Naive thymus-derived CD8-positive, alpha-beta T cell (primary cell): ENCODE results near the gene PSMD2. TPM values are rescaled to one million over a fixed set of nuclear protein-coding genes. Genes with fewer than 3 reads are reported as not detected.
A peak's percentile ranks its signal among the peaks of the same experiment; 100 is the strongest.

Source experiments
- ATAC-seq, 2 donors: fragments of 150-1000 bp; cut with Tn5 transposase in 1 of 2; sonication (Bioruptor Pico), chemical (Tn5 transposase) in 1 of 2; 1 replicate in 1 of 2; 2 replicates in 1 of 2; pipeline ENCODE4 v1.10.0; 2021; ENCODE audit warnings: mild to moderate bottlenecking in 2 of 2, moderate library complexity in 2 of 2
- POLR2A ChIA-PET: fragments of 350-600 bp; sonication (Branson Sonifier 250); formaldehyde crosslinking; loops from one replicate; lab custom pipeline; 2021; ENCODE audit warnings: antibody characterized with exemption; lab: Charles Lee
- DNase-seq, 10 donors: peaks; one replicate each; pipeline versions ENCODE4 v3.0.0 to v3.0.0-alpha.2; 2020 to 2022
- H3K27ac Mint-ChIP-seq, 10 donors: one replicate each; pipeline ENCODE4 v1.8.0; 2020 to 2022; ENCODE audit warnings: mild to moderate bottlenecking in 10 of 10, mixed read lengths in 10 of 10, moderate library complexity in 4 of 10, inconsistent platforms in 1 of 10
- H3K27me3 Mint-ChIP-seq, 5 donors: one replicate each; pipeline ENCODE4 v1.8.0; 2021 to 2022; ENCODE audit warnings: mixed read lengths in 5 of 5
- H3K36me3 Mint-ChIP-seq, 3 donors: one replicate each; pipeline ENCODE4 v1.8.0; 2020 to 2022; ENCODE audit warnings: mixed read lengths in 3 of 3, mild to moderate bottlenecking in 2 of 3, inconsistent platforms in 1 of 3
- H3K4me1 Mint-ChIP-seq, 4 donors: one replicate each; pipeline ENCODE4 v1.8.0; 2021 to 2022; ENCODE audit warnings: mixed read lengths in 4 of 4
- H3K4me3 Mint-ChIP-seq, 10 donors: one replicate each; pipeline ENCODE4 v1.8.0; 2020 to 2022; ENCODE audit warnings: mild to moderate bottlenecking in 10 of 10, mixed read lengths in 10 of 10, moderate library complexity in 6 of 10, inconsistent platforms in 1 of 10
- H3K9me3 Mint-ChIP-seq, 9 donors: one replicate each; pipeline ENCODE4 v1.8.0; 2020 to 2022; ENCODE audit warnings: mixed read lengths in 9 of 9, mild to moderate bottlenecking in 3 of 9, inconsistent platforms in 1 of 9, moderate library complexity in 1 of 9
- polyA plus RNA-seq, 3 donors: library from polyadenylated mRNA; unstranded; fragments of 300-500 nt; fragmentation: Illumina TruSeq; gene quantifications; one replicate each; pipeline ENCODE4 v1.2.3, GENCODE V29; 2021
- total RNA-seq, 8 experiments: library from RNA in 2 of 8; stranded (reverse) in 2 of 8; gene quantifications; one replicate each; pipeline ENCODE4 v1.2.3 and lab custom pipeline; 2021 to 2026

The PSMD2 gene
- total and polyA plus RNA-seq, 5 experiments from 2014 or later, result 135 to 183 (median 167) TPM

- Mint-ChIP-seq H3K27me3 (no peaks in the 10 kb centered on the region), H3K4me3 (no peak overlapping the region), H3K9me3 (no peaks in the 10 kb centered on the region), H3K36me3 (peaks cover 0 to 8% (median 3%) of the 10 kb centered on the region in 3 donors), H3K4me1 (peaks cover 0 to 6% (median 0%) of the 10 kb centered on the region in 4 donors), H3K27ac (peak overlapping the region in 2 of 10 donors; percentile 6 to 23)
- DNase-seq (no peak), ATAC-seq (no peak)
- POLR2A ChIA-PET, result no interaction called here
These were observed 47.6 kb downstream of the PSMD2 start for GRCh38 chr3:184346480-184347190.

DNA sequence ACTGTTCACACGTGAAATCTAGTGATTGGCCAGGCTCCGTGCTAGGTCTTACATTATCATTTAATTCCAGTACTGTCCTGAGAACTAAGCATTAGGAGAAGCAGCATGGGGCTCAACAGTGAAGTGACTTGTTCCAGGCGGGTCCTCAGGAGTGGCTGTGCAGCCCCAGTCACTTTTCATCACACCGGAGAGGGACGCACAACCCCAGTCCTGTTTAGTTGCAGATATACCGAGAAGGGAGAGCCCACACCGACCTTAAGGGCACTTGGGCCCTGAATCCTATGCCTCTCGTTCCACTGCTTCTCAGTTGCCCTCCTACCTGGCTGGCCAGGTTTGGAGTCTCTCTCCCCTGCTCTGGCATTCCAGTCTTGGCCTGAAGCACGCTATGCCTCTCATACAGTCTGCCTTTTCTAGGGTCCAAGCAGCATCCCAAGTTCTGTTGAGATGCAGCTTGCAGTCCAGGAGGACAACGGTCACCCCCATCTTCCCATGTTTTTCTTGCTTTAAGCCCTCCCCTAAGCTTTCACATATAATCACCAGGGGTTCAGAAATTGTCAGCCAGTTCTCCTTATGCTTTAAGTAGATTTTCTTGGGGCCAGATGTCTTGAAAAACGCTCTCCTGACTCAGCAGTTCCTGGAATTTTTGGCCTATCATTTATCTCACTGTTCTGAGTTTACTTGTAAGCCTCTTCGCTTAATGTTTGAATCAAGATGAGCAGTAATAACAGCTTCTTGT, 48.4 kb downstream of the PSMD2 start:
- Mint-ChIP-seq H3K36me3 (peaks cover 0 to 7% (median 3%) of the 10 kb centered on the region in 3 donors), H3K9me3 (no peaks in the 10 kb centered on the region), H3K27me3 (no peaks in the 10 kb centered on the region), H3K27ac (no peak overlapping the region), H3K4me3 (no peak overlapping the region), H3K4me1 (peaks cover 0 to 6% (median 0%) of the 10 kb centered on the region in 4 donors)
- no peak for DNase-seq
- ATAC-seq, result no peak
- POLR2A ChIA-PET, result no interaction called here

DNA sequence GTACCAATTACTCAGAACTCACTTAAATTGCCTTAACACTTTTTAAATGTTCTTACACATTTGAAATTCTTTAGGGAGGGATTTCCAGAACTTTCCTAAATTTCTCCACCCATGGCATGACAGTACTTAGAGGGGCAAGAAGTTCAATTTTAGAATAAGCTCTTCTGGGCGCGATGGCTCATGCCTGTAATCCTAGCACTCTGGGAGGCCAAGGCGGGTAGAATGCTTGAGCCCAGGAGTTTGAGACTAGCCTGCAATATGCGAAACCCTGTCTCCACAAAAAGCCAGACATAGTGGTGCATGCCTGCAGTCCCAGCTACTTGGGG, 49.0 kb downstream of the PSMD2 start:
- no peaks in the 10 kb centered on the region for H3K27me3 Mint-ChIP-seq
- ATAC-seq, result no peak
- peaks cover 0 to 3% (median 0%) of the 10 kb centered on the region in 3 donors for H3K36me3 Mint-ChIP-seq
- POLR2A ChIA-PET, result no interaction called here
- peaks cover 0 to 6% (median 0%) of the 10 kb centered on the region in 4 donors for H3K4me1 Mint-ChIP-seq
- no peaks in the 10 kb centered on the region for H3K9me3 Mint-ChIP-seq
- no peak for DNase-seq
- no peak overlapping the region for H3K4me3 Mint-ChIP-seq
- no peak overlapping the region for H3K27ac Mint-ChIP-seq

- no peak overlapping the region for H3K4me3 Mint-ChIP-seq
- no peaks in the 10 kb centered on the region for H3K27me3 Mint-ChIP-seq
- DNase-seq, result no peak
- POLR2A ChIA-PET, result no interaction called here
- H3K4me1 Mint-ChIP-seq, result peaks cover 0 to 6% (median 1%) of the 10 kb centered on the region in 4 donors
- no peak for ATAC-seq
- H3K27ac Mint-ChIP-seq, result peak overlapping the region in 1 of 10 donors; percentile 33
- no peaks in the 10 kb centered on the region for H3K9me3 Mint-ChIP-seq
- no peaks in the 10 kb centered on the region for H3K36me3 Mint-ChIP-seq
These were observed 50.8 kb downstream of the PSMD2 start for GRCh38 chr3:184349563-184350470.

- DNase-seq (no peak), ATAC-seq (no peak)
- Mint-ChIP-seq H3K4me3 (no peak overlapping the region), H3K27ac (no peak overlapping the region), H3K27me3 (no peaks in the 10 kb centered on the region), H3K4me1 (peaks cover 0 to 3% (median under 1%) of the 10 kb centered on the region in 4 donors), H3K9me3 (no peaks in the 10 kb centered on the region), H3K36me3 (peaks cover 0 to 5% (median 0%) of the 10 kb centered on the region in 3 donors)
- POLR2A ChIA-PET, result no interaction called here
These were observed 51.6 kb downstream of the PSMD2 start for GRCh38 chr3:184350618-184351017.

DNA sequence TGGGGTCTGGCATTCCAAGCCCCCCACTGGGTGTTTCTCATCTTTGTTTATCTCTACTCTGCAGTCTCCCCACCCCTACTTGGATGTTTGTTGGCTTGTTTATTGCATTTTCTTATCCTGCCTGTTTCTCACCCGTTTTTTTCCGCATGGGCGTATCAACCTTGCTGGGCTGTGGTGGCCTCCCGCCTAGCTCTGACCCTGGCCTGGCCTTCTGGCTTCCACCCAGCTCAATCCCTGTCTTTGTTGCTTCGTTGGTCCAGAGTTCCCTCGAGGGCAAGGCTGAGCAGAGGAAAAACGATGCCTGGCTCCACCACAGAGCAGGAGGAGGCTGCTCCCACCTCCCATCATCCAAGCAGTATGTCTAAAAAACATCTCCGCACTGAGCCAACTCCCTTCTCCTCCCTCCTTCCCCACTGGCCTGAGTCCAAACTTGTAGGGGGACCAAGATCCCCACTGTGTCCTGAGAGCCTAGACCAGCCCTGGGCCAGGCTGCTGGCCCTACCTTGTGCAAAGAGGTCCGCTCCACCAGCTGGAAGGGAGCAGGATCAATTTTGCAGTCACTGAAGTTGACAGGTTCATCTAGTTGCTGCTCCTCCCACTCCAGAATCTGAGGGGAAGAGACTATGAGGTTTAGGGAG, 52.6 kb downstream of the PSMD2 start:
- Mint-ChIP-seq H3K27ac (peak overlapping the region in 1 of 10 donors; percentile 15), H3K36me3 (peaks cover 0 to 5% (median 0%) of the 10 kb centered on the region in 3 donors), H3K9me3 (no peaks in the 10 kb centered on the region), H3K4me3 (no peak overlapping the region), H3K27me3 (no peaks in the 10 kb centered on the region), H3K4me1 (peaks cover 0 to 3% (median 0%) of the 10 kb centered on the region in 4 donors)
- POLR2A ChIA-PET, result no interaction called here
- ATAC-seq, result no peak
- no peak for DNase-seq

GRCh38 chr3:184352149-184352785, 53.2 kb downstream of the PSMD2 start:
- Mint-ChIP-seq H3K27ac (peak overlapping the region in 1 of 10 donors; percentile 40), H3K36me3 (peaks cover 0 to 5% (median 0%) of the 10 kb centered on the region in 3 donors), H3K4me3 (no peak overlapping the region), H3K9me3 (no peaks in the 10 kb centered on the region), H3K4me1 (peaks cover 0 to 3% (median 0%) of the 10 kb centered on the region in 4 donors), H3K27me3 (no peaks in the 10 kb centered on the region)
- DNase-seq, result peak in 1 of 10 donors; percentile 50
- POLR2A ChIA-PET, result no interaction called here
- ATAC-seq, result no peak

DNA sequence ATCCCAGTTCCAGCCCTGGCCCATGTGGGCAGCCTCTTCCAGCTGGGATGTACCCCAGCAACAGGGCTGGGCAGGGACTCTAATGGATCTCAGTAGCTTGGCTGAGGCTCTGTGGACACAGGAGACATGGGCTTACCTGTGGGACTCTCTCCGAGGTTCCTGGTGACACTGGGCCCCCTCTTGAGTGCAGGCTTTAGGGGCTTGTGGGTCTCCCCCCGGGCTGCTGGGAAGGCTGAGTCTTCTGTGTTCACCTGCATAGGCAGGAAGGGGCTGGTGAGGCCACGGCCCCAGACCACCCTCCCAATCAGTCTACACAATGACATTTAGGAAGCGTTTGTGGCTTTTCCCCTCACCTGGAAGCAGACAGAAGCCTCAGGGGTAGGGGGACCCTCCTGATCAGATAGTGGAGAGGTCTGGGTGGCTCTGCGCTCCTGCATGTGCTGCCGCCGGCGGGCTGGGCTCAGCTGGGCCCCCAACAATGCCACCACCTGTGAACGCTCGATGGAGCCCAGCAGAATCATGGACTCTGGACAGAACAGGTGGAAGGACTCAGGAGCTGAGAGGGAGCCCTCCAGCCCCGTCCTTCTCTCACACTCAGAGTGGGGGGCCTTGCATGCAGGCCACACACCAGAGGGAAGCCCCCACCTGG, 54.0 kb downstream of the PSMD2 start:
- Mint-ChIP-seq H3K27ac (no peak overlapping the region), H3K36me3 (peaks cover 0 to 5% (median 0%) of the 10 kb centered on the region in 3 donors), H3K9me3 (no peaks in the 10 kb centered on the region), H3K27me3 (no peaks in the 10 kb centered on the region), H3K4me1 (peaks cover 0 to 3% (median 0%) of the 10 kb centered on the region in 4 donors), H3K4me3 (no peak overlapping the region)
- POLR2A ChIA-PET, result interaction anchor here (0.6 to 1.4 kb wide), 2 partner anchors 9 to 61 kb away, joined by 4 to 7 read pairs; no protein-coding TSS in a partner anchor
- no peak for DNase-seq
- ATAC-seq, result no peak

DNA sequence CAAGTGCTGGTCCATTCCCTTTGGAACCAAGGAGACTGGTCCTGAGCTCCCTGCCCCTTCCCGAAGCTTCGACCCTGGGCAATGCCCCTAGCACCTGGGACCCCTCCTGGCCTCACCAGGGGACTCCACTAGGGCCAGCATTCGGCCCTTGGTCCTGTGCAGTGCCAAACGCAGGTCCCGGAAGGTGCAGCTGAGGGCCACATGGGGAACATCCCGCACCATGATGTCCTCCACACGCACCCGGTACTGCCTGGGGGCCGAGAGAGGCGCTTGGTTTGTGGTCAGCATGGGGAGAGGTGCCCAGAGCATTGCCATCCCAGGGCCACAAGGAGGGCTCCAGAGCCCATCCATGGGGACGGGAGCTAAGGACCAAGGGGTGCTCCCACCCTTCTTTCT, 54.5 kb downstream of the PSMD2 start:
- H3K27me3 Mint-ChIP-seq, result no peaks in the 10 kb centered on the region
- peaks cover 0 to 3% (median 0%) of the 10 kb centered on the region in 4 donors for H3K4me1 Mint-ChIP-seq
- H3K27ac Mint-ChIP-seq, result no peak overlapping the region
- POLR2A ChIA-PET, result interaction anchor here (0.6 to 1.4 kb wide), 2 partner anchors 9 to 60 kb away, joined by 4 to 7 read pairs; no protein-coding TSS in a partner anchor
- ATAC-seq (no peak), DNase-seq (no peak)
- H3K4me3 Mint-ChIP-seq, result no peak overlapping the region
- peaks cover 0 to 5% (median 0%) of the 10 kb centered on the region in 3 donors for H3K36me3 Mint-ChIP-seq
- no peaks in the 10 kb centered on the region for H3K9me3 Mint-ChIP-seq

DNA sequence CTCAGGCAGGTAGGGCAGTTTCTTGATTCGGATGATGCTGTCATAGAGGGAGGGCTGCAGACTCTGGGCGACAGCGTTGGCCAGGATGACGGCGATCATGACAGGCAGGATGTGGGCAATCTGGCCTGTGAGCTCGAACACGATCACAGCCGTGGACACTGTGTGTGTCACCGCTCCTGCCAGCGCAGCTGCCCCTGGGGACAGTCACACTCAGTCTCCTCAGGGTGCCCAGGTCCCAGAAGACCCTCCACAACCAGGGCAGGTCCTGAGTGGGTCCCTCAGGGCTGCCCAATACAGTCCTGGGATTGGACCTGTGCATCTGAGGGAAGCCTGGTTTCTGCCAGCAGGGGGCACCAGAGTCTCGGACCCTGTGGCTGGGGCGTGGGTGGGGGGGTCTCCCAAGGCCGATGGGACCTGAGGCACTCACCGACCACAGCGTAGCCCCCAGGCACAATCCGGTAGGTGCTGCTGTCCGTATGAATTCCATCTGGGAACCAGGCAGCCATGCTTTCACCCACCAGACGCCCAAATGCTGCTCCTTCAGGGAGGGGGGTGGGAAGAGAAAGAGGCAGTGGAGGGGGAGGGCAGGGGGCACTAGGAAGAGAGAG, 55.2 kb downstream of the PSMD2 start:
- POLR2A ChIA-PET, result interaction anchor here (1.4 kb wide), 1 partner anchor 8 kb away, joined by 7 read pairs; no protein-coding TSS in a partner anchor
- H3K36me3 Mint-ChIP-seq, result peaks cover 0 to 5% (median 0%) of the 10 kb centered on the region in 3 donors
- H3K27ac Mint-ChIP-seq, result no peak overlapping the region
- H3K4me1 Mint-ChIP-seq, result peaks cover 0 to 3% (median 0%) of the 10 kb centered on the region in 4 donors
- peak; percentile 26 to 82 (median 56) for DNase-seq
- H3K4me3 Mint-ChIP-seq, result peak overlapping the region in 1 of 10 donors; percentile 22
- no peaks in the 10 kb centered on the region for H3K27me3 Mint-ChIP-seq
- H3K9me3 Mint-ChIP-seq, result no peaks in the 10 kb centered on the region
- ATAC-seq, result peak; percentile 81 to 96

GRCh38 chr3:184354754-184355153, 55.7 kb downstream of the PSMD2 start:
- no peaks in the 10 kb centered on the region for H3K9me3 Mint-ChIP-seq
- no peak overlapping the region for H3K27ac Mint-ChIP-seq
- peaks cover 0 to 3% (median under 1%) of the 10 kb centered on the region in 4 donors for H3K4me1 Mint-ChIP-seq
- ATAC-seq (no peak), DNase-seq (no peak)
- POLR2A ChIA-PET, result no interaction called here
- peaks cover 0 to 5% (median 0%) of the 10 kb centered on the region in 3 donors for H3K36me3 Mint-ChIP-seq
- H3K27me3 Mint-ChIP-seq, result no peaks in the 10 kb centered on the region
- no peak overlapping the region for H3K4me3 Mint-ChIP-seq
